Measurements from ENCODE around the gene RASSF5.
A peak's percentile ranks its signal among the peaks of the same experiment; 100 is the strongest.

RASSF5 gene

DNA sequence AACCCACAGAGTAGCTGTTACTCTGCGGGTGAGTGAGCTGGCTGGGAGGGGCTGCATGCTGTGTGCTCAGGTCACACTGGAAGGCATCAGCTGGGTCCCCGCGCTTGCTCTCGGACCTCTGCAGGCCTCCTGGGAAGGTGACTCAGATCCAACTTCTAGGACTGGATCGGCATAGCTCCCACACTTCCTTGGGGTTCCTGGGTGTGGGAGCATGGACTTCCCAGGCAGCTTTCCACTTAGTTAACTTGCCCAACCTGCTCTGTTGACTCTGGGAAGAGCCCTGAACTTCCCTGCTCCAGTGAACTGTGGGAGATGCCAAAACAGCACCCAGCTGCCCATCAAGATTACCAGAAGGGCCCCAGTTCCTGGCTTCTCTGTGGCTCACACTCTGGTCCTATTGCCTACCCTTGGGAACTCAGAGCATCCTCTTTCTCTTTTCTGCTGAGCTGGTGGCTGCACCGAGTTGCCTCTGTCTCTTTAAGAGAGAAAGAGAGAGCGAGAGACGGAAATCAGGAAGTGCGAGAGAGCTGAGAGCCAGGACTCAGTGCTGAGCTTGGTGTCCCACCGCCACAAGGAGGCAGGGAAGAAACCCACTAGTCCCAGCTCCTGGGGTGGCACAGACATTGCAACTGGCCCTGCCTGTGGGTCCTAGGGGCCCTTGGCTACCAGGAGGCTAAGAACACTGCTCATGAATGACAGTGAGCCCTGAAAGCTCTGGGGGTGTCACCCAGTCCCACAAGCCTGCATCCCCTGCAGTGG, 37.2 kb upstream of the RASSF5 start, which contains the start of gene IKBKE:
TSS of gene IKBKE (plus strand) at position 544 of the 759 bp plus-strand sequence. CDS start 2,752 bp downstream, outside the sequence.
- TF ChIP-seq, protein P1, sequence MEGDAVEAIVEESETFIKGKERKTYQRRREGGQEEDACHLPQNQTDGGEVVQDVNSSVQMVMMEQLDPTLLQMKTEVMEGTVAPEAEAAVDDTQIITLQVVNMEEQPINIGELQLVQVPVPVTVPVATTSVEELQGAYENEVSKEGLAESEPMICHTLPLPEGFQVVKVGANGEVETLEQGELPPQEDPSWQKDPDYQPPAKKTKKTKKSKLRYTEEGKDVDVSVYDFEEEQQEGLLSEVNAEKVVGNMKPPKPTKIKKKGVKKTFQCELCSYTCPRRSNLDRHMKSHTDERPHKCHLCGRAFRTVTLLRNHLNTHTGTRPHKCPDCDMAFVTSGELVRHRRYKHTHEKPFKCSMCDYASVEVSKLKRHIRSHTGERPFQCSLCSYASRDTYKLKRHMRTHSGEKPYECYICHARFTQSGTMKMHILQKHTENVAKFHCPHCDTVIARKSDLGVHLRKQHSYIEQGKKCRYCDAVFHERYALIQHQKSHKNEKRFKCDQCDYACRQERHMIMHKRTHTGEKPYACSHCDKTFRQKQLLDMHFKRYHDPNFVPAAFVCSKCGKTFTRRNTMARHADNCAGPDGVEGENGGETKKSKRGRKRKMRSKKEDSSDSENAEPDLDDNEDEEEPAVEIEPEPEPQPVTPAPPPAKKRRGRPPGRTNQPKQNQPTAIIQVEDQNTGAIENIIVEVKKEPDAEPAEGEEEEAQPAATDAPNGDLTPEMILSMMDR (IDR thresholded peaks at IDR 0.05; ENCODE audit: low read depth, low read length), result 0 out of 2 replicates have a peak, but pooled peaks have one; percentile 34
- H3K4me3 ChIP-seq (ENCODE audit: low read depth, low read length), result peak within 1 kb of the TSS; percentile 86

DNA sequence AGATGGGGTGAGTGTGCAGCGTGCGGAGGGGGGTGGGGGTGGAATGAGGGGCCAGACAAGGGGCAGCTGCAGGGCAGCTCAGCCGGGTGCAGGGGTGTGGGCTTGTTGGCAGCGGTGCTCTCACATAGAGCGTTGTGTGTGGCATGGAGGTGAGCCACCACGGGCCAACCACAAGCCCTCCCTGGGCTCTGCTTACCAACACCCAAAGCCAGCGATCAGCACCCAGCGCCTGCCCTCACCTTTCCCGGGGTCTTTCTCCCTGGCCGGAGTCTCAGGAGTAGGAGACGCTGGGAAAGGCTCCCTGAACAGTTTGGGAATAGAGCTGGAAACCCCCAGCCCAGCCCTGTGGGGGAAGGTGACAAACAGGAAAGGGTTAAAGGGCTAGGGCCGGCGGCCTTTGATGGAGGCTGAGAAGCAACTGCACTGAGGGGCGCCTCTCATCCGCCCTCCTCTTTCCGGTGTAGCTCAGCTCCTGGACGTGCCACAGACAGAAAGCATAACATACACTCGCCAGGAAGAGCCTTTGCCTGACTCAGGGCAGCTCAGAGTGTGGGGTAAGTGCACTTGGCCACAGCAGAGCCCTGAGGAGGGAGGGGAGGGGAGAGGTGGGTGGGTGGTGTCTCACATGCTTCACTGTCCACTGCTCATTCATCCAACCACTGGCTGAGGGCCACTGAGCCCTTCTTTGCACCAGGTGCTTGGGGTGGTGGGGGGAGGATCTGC, 36.5 kb upstream of the RASSF5 start:
- peak overlapping the region; percentile 86 for H3K4me3 ChIP-seq (ENCODE audit: low read depth, low read length)
- TF ChIP-seq, protein P1 (IDR thresholded peaks at IDR 0.05; ENCODE audit: low read depth, low read length), result 0 out of 2 replicates have a peak, but pooled peaks have one; percentile 1

DNA sequence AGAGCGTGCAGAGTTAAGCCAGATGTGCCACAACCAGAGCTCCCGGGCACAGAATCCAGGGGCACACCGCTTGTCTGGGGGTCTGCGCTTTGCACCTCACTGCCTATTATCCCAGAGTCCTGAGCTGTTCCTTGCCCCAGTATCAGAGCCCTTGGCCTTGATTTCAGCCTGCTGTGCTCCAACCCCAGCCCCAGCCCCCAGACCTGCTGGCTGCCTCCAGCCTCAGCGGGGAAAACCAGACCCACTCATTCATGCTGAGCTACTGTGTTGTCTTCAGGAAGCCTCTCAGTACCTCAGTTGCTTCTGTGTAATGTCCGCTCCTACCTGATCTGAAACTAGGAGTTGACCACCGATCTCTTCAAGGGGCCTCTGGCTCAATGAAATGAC, 35.9 kb upstream of the RASSF5 start:
- TF ChIP-seq, protein P1 (IDR thresholded peaks at IDR 0.05; ENCODE audit: low read depth, low read length), result no peak
- H3K4me3 ChIP-seq (ENCODE audit: low read depth, low read length), result peak overlapping the region; percentile 86

DNA sequence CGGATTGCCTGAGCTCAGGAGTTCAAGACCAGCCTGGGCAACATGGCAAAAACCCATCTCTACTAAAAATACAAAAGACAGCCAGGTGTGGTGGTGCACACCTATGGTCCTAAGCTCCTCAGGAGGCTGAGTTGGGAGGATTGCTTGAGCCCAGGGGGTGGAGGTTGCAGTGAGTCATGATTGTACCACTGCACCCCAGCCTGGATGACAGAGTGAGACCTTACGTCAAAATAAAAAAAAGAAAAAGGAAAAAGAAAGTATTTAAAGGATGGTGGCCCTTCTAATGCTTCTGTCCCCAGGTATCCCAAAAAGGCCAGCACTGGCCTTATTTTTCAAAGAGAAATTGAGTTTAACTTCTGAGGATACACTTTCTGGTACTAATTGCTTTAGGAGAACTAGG, 35.3 kb upstream of the RASSF5 start:
- TF ChIP-seq, protein P1 (IDR thresholded peaks at IDR 0.05; ENCODE audit: low read depth, low read length), result no peak
- peak overlapping the region; percentile 21 for H3K4me3 ChIP-seq (ENCODE audit: low read depth, low read length)

DNA sequence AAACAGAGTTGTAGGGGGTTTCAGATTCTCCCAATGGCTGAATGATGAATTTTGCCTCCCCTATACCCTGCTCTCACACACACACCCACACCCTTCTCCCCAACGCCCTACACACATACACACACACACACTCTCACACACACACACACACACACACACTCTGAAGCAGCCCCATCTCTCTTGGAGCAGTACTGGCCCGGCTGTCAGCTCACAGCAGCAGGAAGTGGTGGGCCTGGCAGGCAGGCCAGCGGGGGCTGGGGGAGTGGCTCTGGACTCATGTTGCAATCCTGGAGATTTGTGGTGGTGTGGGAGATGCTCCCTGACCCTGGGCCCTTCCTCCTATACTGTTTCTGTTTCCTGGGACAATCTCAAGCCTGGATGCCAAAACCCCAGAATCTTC, 34.9 kb upstream of the RASSF5 start:
- H3K4me3 ChIP-seq (ENCODE audit: low read depth, low read length), result peak overlapping the region; percentile 21
- TF ChIP-seq, protein P1 (IDR thresholded peaks at IDR 0.05; ENCODE audit: low read depth, low read length), result no peak

DNA sequence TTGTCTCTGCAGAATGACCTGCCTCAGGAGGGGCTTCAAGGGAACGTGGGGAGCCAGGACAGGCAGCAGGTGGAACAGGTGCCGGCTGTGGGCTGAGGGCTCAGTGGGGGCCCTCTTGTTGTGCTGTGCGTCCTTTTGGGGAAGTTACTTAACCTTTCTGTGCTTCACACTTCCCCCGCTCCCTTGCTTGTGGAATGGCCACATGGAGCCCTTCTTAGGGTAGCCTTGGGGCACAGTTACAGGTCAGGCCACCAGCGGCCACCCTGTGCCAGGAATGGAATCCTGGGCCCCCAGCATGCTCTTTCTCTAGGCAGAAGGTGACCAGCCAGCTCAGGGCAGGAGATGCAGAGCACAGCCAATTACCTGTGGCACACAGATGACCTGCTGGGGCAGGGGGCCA, 34.4 kb upstream of the RASSF5 start:
- peak overlapping the region; percentile 21 for H3K4me3 ChIP-seq (ENCODE audit: low read depth, low read length)

More for the DNA sequence above, 34.4 kb upstream of the RASSF5 start:
- TF ChIP-seq, protein P1 (IDR thresholded peaks at IDR 0.05; ENCODE audit: low read depth, low read length), result no peak

Measured in WI38 (cell line).